Hepatocyte (in vitro differentiated cells): ENCODE measurements around the gene ACOXL. TPM values are rescaled to one million over a fixed set of nuclear protein-coding genes. Genes with fewer than 3 reads are reported as not detected.

Experiments
- DNase-seq: peaks from one replicate; pipeline ENCODE4 v3.0.0-alpha.2; 2016; ENCODE audit warnings: low spot score
- H2AFZ ChIP-seq: fragments of 200-600 bp; sonication (generic); 2 replicates; pipeline ENCODE4 v1.6.0; 2016; ENCODE audit warnings: antibody characterized with exemption, mild to moderate bottlenecking
- H3K27ac ChIP-seq: fragments of 200-600 bp; sonication (generic); 2 replicates; pipeline ENCODE4 v1.5.1; 2016; ENCODE audit warnings: mild to moderate bottlenecking
- H3K27me3 ChIP-seq: fragments of 200-600 bp; sonication (generic); 2 replicates; pipeline ENCODE4 v1.6.1; 2016
- H3K36me3 ChIP-seq: fragments of 200-600 bp; sonication (generic); replicated peaks from 2 replicates; pipeline ENCODE4 v1.5.1; 2016; ENCODE audit warnings: low read depth; ENCODE audit not compliant: insufficient read depth
- H3K4me1 ChIP-seq: fragments of 200-600 bp; sonication (generic); 2 replicates; pipeline ENCODE4 v1.5.1; 2016; ENCODE audit warnings: mild to moderate bottlenecking, moderate library complexity; ENCODE audit not compliant: insufficient read depth
- H3K4me2 ChIP-seq: fragments of 200-600 bp; sonication (generic); 2 replicates; pipeline ENCODE4 v1.6.0; 2016
- H3K4me3 ChIP-seq: fragments of 200-600 bp; sonication (generic); 2 replicates; pipeline ENCODE4 v1.5.1; 2016; ENCODE audit warnings: mild to moderate bottlenecking
- H3K79me2 ChIP-seq: fragments of 200-600 bp; sonication (generic); 2 replicates; pipeline ENCODE4 v1.6.0; 2017; ENCODE audit warnings: mild to moderate bottlenecking
- H3K9me2 ChIP-seq: fragments of 200-600 bp; sonication (generic); replicated peaks from 2 replicates; pipeline ENCODE4 v1.6.0; 2017; ENCODE audit warnings: mild to moderate bottlenecking; ENCODE audit not compliant: insufficient read depth
- H3K9me3 ChIP-seq: fragments of 200-600 bp; sonication (generic); 2 replicates; pipeline ENCODE4 v1.5.1; 2016; ENCODE audit warnings: low read depth, mild to moderate bottlenecking
- H4K20me1 ChIP-seq: fragments of 200-600 bp; sonication (generic); 2 replicates; pipeline ENCODE4 v1.6.0; 2016; ENCODE audit warnings: mild to moderate bottlenecking; ENCODE audit not compliant: insufficient read depth, poor library complexity, severe bottlenecking
- CTCF ChIP-seq: fragments of 200-600 bp; sonication (generic); IDR thresholded peaks from 2 replicates; pipeline ENCODE4 v1.5.1; 2016; ENCODE audit warnings: antibody characterized with exemption, mild to moderate bottlenecking; ENCODE audit not compliant: poor library complexity
- EZH2 ChIP-seq: fragments of 200-600 bp; sonication (generic); IDR thresholded peaks from 2 replicates; pipeline ENCODE4 v1.6.1; 2016; ENCODE audit warnings: antibody characterized with exemption, mild to moderate bottlenecking, borderline replicate concordance
- EZH2phosphoT487 ChIP-seq: fragments of 200-600 bp; sonication (generic); IDR thresholded peaks from one replicate; pipeline ENCODE4 v1.6.1; 2018; ENCODE audit warnings: antibody characterized with exemption, mild to moderate bottlenecking, low read depth, moderate library complexity; ENCODE audit not compliant: unreplicated experiment, severe bottlenecking
- WGBS: methylation state at CpG from one replicate; pipeline ENCODE4 v1.1.6; 2016; ENCODE audit warnings: low lambda C conversion rate; ENCODE audit errors: missing lambda C conversion rate; 5-methylcytosine and 5-hydroxymethylcytosine counted together
- polyA plus RNA-seq: library from polyadenylated mRNA; unstranded; fragments of >200 nt; fragmentation: Nextera tagmentation; extraction: Ambion mirVana; gene quantifications from 2 replicates; pipeline ENCODE4 v1.2.1, GENCODE V29; 2016
- total RNA-seq: library from RNA; depleted of rRNA; stranded (reverse); fragments of >200 nt; gene quantifications from 2 replicates; pipeline ENCODE4 v1.2.3, GENCODE V29; 2014

Gene ACOXL
- total and polyA plus RNA-seq, 2 experiments from 2014 or later: 0.23 to 1.1 TPM

- no peak overlapping the region for H2AFZ ChIP-seq
- no peaks in the 10 kb centered on the region for H3K9me3 ChIP-seq
- no peaks in the 10 kb centered on the region for H3K79me2 ChIP-seq
- no peak overlapping the region for H3K27ac ChIP-seq
- no peaks in the 10 kb centered on the region for H3K27me3 ChIP-seq
- TF ChIP-seq EZH2phosphoT487 (no peak), EZH2 (no peak), CTCF (no peak)
- no peak overlapping the region for H3K4me2 ChIP-seq
- no peaks in the 10 kb centered on the region for H3K36me3 ChIP-seq
- no peaks in the 10 kb centered on the region for H4K20me1 ChIP-seq
- no peaks in the 10 kb centered on the region for H3K4me1 ChIP-seq
- 93% methylated on average over 14 of the region's 14 CpGs for WGBS
- DNase-seq: no peak
- no peaks in the 10 kb centered on the region for H3K9me2 ChIP-seq
- no peak overlapping the region for H3K4me3 ChIP-seq
Observed at GRCh38 chr2:110805894-110806452, 73.6 kb downstream of the ACOXL start.

DNA sequence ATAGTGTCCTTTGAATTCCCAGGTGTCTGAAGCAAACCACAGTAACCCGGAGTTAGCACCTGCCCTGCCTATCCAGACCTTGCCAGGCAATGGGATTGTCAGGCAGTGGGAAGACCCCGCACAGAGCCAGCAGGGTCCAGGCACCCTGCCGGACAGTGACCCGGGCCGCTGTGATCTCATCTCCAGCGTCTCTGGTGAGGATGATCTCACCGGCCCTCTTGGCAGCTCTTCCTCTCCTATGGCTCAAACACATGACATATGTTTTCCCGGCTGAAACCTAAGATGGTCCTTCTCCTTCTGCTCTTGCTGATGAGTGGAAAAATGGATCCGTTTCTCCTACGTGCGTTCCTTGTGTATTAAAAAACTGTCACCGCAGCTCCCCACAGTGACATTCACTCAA lies 75.1 kb downstream of the ACOXL start:
- 86% methylated on average over 12 of the region's 12 CpGs for WGBS
- Histone ChIP-seq H3K4me1 (no peaks in the 10 kb centered on the region), H3K27me3 (no peaks in the 10 kb centered on the region), H3K9me2 (no peaks in the 10 kb centered on the region), H3K9me3 (no peaks in the 10 kb centered on the region), H2AFZ (no peak overlapping the region), H3K4me2 (no peak overlapping the region), H4K20me1 (no peaks in the 10 kb centered on the region), H3K4me3 (no peak overlapping the region), H3K27ac (no peak overlapping the region), H3K79me2 (no peaks in the 10 kb centered on the region), H3K36me3 (no peaks in the 10 kb centered on the region)
- TF ChIP-seq CTCF: no peak
- DNase-seq: no peak

DNA sequence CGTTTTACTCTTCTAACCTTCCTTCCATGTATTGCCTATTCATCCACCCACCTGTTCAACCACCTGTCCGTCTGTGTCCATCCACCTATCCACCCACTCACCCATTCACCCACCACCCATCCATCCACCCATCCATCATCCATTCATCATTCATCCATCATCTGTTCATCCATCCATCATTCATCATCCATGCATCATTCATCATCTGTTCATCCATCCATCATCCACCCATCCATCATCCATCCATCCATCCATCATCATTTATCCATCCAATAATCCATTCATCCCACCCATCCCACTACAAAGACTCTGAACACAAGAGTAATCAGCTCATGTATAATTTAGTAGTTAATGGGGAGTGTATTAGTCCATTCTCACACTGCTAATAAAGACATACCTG lies 78.0 kb downstream of the ACOXL start:
- WGBS: 89% methylated on average over 2 of the region's 2 CpGs
- H3K9me3 ChIP-seq: no peaks in the 10 kb centered on the region
- H3K27ac ChIP-seq: no peak overlapping the region
- H2AFZ ChIP-seq: no peak overlapping the region
- H3K36me3 ChIP-seq: no peaks in the 10 kb centered on the region
- H3K27me3 ChIP-seq: no peaks in the 10 kb centered on the region
- TF ChIP-seq EZH2phosphoT487 (no peak), EZH2 (no peak), CTCF (no peak)
- H3K4me3 ChIP-seq: no peak overlapping the region
- H3K4me1 ChIP-seq: no peaks in the 10 kb centered on the region
- no peaks in the 10 kb centered on the region for H4K20me1 ChIP-seq
- no peaks in the 10 kb centered on the region for H3K9me2 ChIP-seq
- no peak for DNase-seq
- no peaks in the 10 kb centered on the region for H3K79me2 ChIP-seq
- H3K4me2 ChIP-seq: no peak overlapping the region
